LNCaP clone FGC (cell line): ENCODE data around the gene CADPS.

Source experiments
- DNase-seq: peaks from one replicate; pipeline ENCODE4 v3.0.0-alpha.2; 2011; ENCODE audit warnings: low read depth
- H3K4me3 ChIP-seq: 2 replicates; pipeline ENCODE4 v1.5.1; 2011; ENCODE audit warnings: mild to moderate bottlenecking, low read depth, low read length, control low read depth
- CTCF ChIP-seq: IDR thresholded peaks from 2 replicates; pipeline ENCODE4 v1.5.1; 2012; ENCODE audit warnings: mild to moderate bottlenecking; ENCODE audit not compliant: control insufficient read depth, insufficient read depth; ENCODE audit errors: extremely low read depth

Gene CADPS

GRCh38 chr3:62665627-62666437, 209.4 kb downstream of the CADPS start:
- H3K4me3 ChIP-seq: no peak overlapping the region
- TF ChIP-seq CTCF: peak; percentile 79
- peak; percentile 6 for DNase-seq

- no peak overlapping the region for H3K4me3 ChIP-seq
- DNase-seq: no peak
- no peak for TF ChIP-seq CTCF
Observed at GRCh38 chr3:62662677-62663076, 212.5 kb downstream of the CADPS start.

GRCh38 chr3:62659660-62660059, 215.6 kb downstream of the CADPS start:
- no peak overlapping the region for H3K4me3 ChIP-seq
- 0 out of 2 replicates have a peak, but pooled peaks have one; percentile 6 for TF ChIP-seq CTCF
- no peak for DNase-seq

- H3K4me3 ChIP-seq: no peak overlapping the region
- no peak for DNase-seq
- TF ChIP-seq CTCF: no peak
Observed at GRCh38 chr3:62655691-62656063, 219.5 kb downstream of the CADPS start.

- no peak for TF ChIP-seq CTCF
- DNase-seq: no peak
- H3K4me3 ChIP-seq: no peak overlapping the region
Observed at GRCh38 chr3:62655056-62655690, 220.0 kb downstream of the CADPS start.

GRCh38 chr3:62653796-62654195, 221.4 kb downstream of the CADPS start:
- DNase-seq: no peak
- no peak for TF ChIP-seq CTCF
- no peak overlapping the region for H3K4me3 ChIP-seq
